Measurements from ENCODE around the gene CWC25.

- TF ChIP-seq CTCF (IDR thresholded peaks at IDR 0.05) (no peak), POLR2A (IDR thresholded peaks at IDR 0.05) (no peak)
These were observed 45.0 kb downstream of the CWC25 start for GRCh38 chr17:38779965-38780752.
